Measurements from ENCODE around the gene EZR.
"Not testable (repeated sequence)": the region's sequence is repeated elsewhere in the genome, so short reads cannot be mapped to it uniquely, and the experiment has no call there.

Gene EZR

GRCh38 chr6:158801655-158802294, 17.4 kb downstream of the EZR start:
- Mint-ChIP-seq H3K4me3 (no peak overlapping the region), H3K27ac (no peak overlapping the region), H3K27me3 (ENCODE audit: low read depth) (no peaks in the 10 kb centered on the region), H3K9me3 (no peaks in the 10 kb centered on the region), H3K36me3 (ENCODE audit: low read depth) (peaks cover 23% of the 10 kb centered on the region), H3K4me1 (ENCODE audit: low read depth) (peaks cover 66% of the 10 kb centered on the region)

- Mint-ChIP-seq H3K4me1 (ENCODE audit: low read depth) (peaks cover 57% of the 10 kb centered on the region), H3K4me3 (no peak overlapping the region), H3K27me3 (ENCODE audit: low read depth) (no peaks in the 10 kb centered on the region), H3K36me3 (ENCODE audit: low read depth) (peaks cover 15% of the 10 kb centered on the region), H3K27ac (peak overlapping the region; percentile 46), H3K9me3 (no peaks in the 10 kb centered on the region)
These were observed 19.9 kb downstream of the EZR start for GRCh38 chr6:158799051-158799792.

GRCh38 chr6:158798311-158798710, 20.9 kb downstream of the EZR start:
- H3K36me3 Mint-ChIP-seq (ENCODE audit: low read depth): peaks cover 13% of the 10 kb centered on the region
- peaks cover 58% of the 10 kb centered on the region for H3K4me1 Mint-ChIP-seq (ENCODE audit: low read depth)
- H3K4me3 Mint-ChIP-seq: no peak overlapping the region
- no peaks in the 10 kb centered on the region for H3K27me3 Mint-ChIP-seq (ENCODE audit: low read depth)
- H3K9me3 Mint-ChIP-seq: no peaks in the 10 kb centered on the region
- H3K27ac Mint-ChIP-seq: no peak overlapping the region

- H3K4me1 Mint-ChIP-seq (ENCODE audit: low read depth): peaks cover 56% of the 10 kb centered on the region
These were observed 21.5 kb downstream of the EZR start for GRCh38 chr6:158797331-158798310.

GRCh38 chr6:158796353-158796752, 22.8 kb downstream of the EZR start:
- peaks cover 13% of the 10 kb centered on the region for H3K36me3 Mint-ChIP-seq (ENCODE audit: low read depth)
- H3K9me3 Mint-ChIP-seq: no peaks in the 10 kb centered on the region
- H3K27ac Mint-ChIP-seq: peak overlapping the region; percentile 5
- no peaks in the 10 kb centered on the region for H3K27me3 Mint-ChIP-seq (ENCODE audit: low read depth)
- H3K4me1 Mint-ChIP-seq (ENCODE audit: low read depth): peaks cover 53% of the 10 kb centered on the region
- H3K4me3 Mint-ChIP-seq: no peak overlapping the region

More at GRCh38 chr6:158797331-158798310, 21.5 kb downstream of the EZR start:
- H3K4me3 Mint-ChIP-seq: no peak overlapping the region
- H3K9me3 Mint-ChIP-seq: no peaks in the 10 kb centered on the region
- peak overlapping the region; percentile 36 for H3K27ac Mint-ChIP-seq
- H3K27me3 Mint-ChIP-seq (ENCODE audit: low read depth): no peaks in the 10 kb centered on the region
- peaks cover 15% of the 10 kb centered on the region for H3K36me3 Mint-ChIP-seq (ENCODE audit: low read depth)

GRCh38 chr6:158795516-158795915, 23.7 kb downstream of the EZR start:
- Mint-ChIP-seq H3K36me3 (ENCODE audit: low read depth) (peaks cover 13% of the 10 kb centered on the region), H3K4me1 (ENCODE audit: low read depth) (peaks cover 58% of the 10 kb centered on the region), H3K27me3 (ENCODE audit: low read depth) (no peaks in the 10 kb centered on the region), H3K4me3 (no peak overlapping the region), H3K27ac (no peak overlapping the region), H3K9me3 (no peaks in the 10 kb centered on the region)

- H3K27me3 Mint-ChIP-seq (ENCODE audit: low read depth): no peaks in the 10 kb centered on the region
- H3K4me1 Mint-ChIP-seq (ENCODE audit: low read depth): peaks cover 66% of the 10 kb centered on the region
- no peak overlapping the region for H3K4me3 Mint-ChIP-seq
- no peaks in the 10 kb centered on the region for H3K9me3 Mint-ChIP-seq
- no peak overlapping the region for H3K27ac Mint-ChIP-seq
- H3K36me3 Mint-ChIP-seq (ENCODE audit: low read depth): peaks cover 23% of the 10 kb centered on the region
These were observed 25.7 kb downstream of the EZR start for GRCh38 chr6:158793432-158793831.

- not testable (repeated sequence) for H3K4me3 Mint-ChIP-seq
- peaks cover 62% of the 10 kb centered on the region for H3K4me1 Mint-ChIP-seq (ENCODE audit: low read depth)
These were observed 26.7 kb downstream of the EZR start for GRCh38 chr6:158792505-158792904.

GRCh38 chr6:158791274-158791855, 27.8 kb downstream of the EZR start:
- Mint-ChIP-seq H3K27me3 (ENCODE audit: low read depth) (no peaks in the 10 kb centered on the region), H3K9me3 (no peaks in the 10 kb centered on the region), H3K36me3 (ENCODE audit: low read depth) (peaks cover 25% of the 10 kb centered on the region), H3K4me3 (no peak overlapping the region), H3K4me1 (ENCODE audit: low read depth) (peaks cover 56% of the 10 kb centered on the region), H3K27ac (peak overlapping the region; percentile 63)

More at GRCh38 chr6:158792505-158792904, 26.7 kb downstream of the EZR start:
- H3K9me3 Mint-ChIP-seq; H3K27me3 Mint-ChIP-seq (ENCODE audit: low read depth); H3K27ac Mint-ChIP-seq: not testable (repeated sequence)
- peaks cover 22% of the 10 kb centered on the region for H3K36me3 Mint-ChIP-seq (ENCODE audit: low read depth)

- no peaks in the 10 kb centered on the region for H3K9me3 Mint-ChIP-seq
- H3K27me3 Mint-ChIP-seq (ENCODE audit: low read depth): no peaks in the 10 kb centered on the region
- H3K4me3 Mint-ChIP-seq: peak overlapping the region; percentile 76
- peaks cover 55% of the 10 kb centered on the region for H3K4me1 Mint-ChIP-seq (ENCODE audit: low read depth)
- H3K36me3 Mint-ChIP-seq (ENCODE audit: low read depth): peaks cover 37% of the 10 kb centered on the region
- peak overlapping the region; percentile 92 for H3K27ac Mint-ChIP-seq
These were observed 29.9 kb downstream of the EZR start for GRCh38 chr6:158789115-158789917.

- Mint-ChIP-seq H3K4me3 (no peak overlapping the region), H3K9me3 (no peaks in the 10 kb centered on the region), H3K27ac (no peak overlapping the region), H3K36me3 (ENCODE audit: low read depth) (peaks cover 54% of the 10 kb centered on the region), H3K4me1 (ENCODE audit: low read depth) (peaks cover 47% of the 10 kb centered on the region), H3K27me3 (ENCODE audit: low read depth) (no peaks in the 10 kb centered on the region)
These were observed 31.8 kb downstream of the EZR start for GRCh38 chr6:158787395-158787794.

- Mint-ChIP-seq H3K4me3 (no peak overlapping the region), H3K4me1 (ENCODE audit: low read depth) (peaks cover 48% of the 10 kb centered on the region), H3K27me3 (ENCODE audit: low read depth) (no peaks in the 10 kb centered on the region), H3K9me3 (no peaks in the 10 kb centered on the region), H3K36me3 (ENCODE audit: low read depth) (peaks cover 59% of the 10 kb centered on the region), H3K27ac (no peak overlapping the region)
These were observed 32.4 kb downstream of the EZR start for GRCh38 chr6:158786645-158787304.

GRCh38 chr6:158785036-158785435, 34.1 kb downstream of the EZR start:
- Mint-ChIP-seq H3K4me3 (no peak overlapping the region), H3K4me1 (ENCODE audit: low read depth) (peaks cover 36% of the 10 kb centered on the region), H3K9me3 (no peaks in the 10 kb centered on the region), H3K27ac (no peak overlapping the region), H3K36me3 (ENCODE audit: low read depth) (peaks cover 70% of the 10 kb centered on the region), H3K27me3 (ENCODE audit: low read depth) (no peaks in the 10 kb centered on the region)
